PC-9 (cell line): ENCODE measurements around the gene LRWD1.
"Not testable (repeated sequence)": the region's sequence is repeated elsewhere in the genome, so short reads cannot be mapped to it uniquely, and the experiment has no call there.

Experiments
- EZH2 ChIP-seq: fragments of 200-600 bp; sonication (generic); IDR thresholded peaks from 2 replicates; pipeline ENCODE4 v1.8.0; 2017; ENCODE audit warnings: antibody characterized with exemption, low read depth
- TF ChIP-seq, protein P1 (sequence below): fragments of 200-600 bp; sonication (generic); conservative IDR thresholded peaks from 2 replicates; pipeline ENCODE4 v1.6.1; 2017; ENCODE audit warnings: mixed run types, antibody characterized with exemption, mild to moderate bottlenecking, moderate library complexity

DNA sequence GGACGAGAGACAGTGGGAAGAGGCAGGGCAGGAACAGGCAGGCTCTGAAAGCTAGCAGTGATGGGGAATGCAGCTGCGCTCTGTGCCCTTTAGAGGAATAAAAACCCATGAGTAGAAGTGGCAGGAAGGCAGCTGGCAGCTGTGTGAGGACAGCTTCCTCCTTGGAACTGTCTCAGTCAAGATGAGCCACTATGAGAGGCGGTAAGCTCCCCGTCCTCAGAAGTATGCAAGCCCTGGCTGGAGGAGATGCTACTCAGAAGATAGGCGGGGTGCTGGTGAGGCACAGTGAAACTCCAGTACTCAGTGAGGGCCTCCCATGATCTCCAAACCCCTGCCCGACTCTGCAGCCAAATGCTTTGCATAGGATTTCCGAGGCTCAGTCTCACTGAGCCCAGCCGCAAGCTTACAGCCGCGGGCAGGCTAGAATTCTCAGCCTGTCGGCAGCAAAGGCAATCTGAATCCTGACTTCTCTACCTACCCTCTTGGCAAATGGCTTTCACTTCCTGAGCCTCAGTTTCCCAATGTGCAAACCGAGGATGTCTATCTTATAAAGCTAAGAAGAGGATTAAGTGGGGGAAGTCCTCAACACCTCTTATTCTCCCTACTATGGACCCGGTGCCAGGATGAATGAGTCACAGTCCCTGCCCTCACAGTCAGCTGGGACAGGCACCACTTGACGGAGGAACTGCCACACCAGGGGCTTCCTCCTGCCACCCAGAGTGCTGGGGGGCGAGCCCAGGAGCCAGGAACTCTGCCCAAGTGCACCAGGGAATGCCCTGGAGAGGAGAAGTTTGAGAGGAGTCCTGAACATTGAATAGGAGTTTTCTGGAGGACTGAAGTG lies 50.3 kb downstream of the LRWD1 start:
- TF ChIP-seq, protein P1, sequence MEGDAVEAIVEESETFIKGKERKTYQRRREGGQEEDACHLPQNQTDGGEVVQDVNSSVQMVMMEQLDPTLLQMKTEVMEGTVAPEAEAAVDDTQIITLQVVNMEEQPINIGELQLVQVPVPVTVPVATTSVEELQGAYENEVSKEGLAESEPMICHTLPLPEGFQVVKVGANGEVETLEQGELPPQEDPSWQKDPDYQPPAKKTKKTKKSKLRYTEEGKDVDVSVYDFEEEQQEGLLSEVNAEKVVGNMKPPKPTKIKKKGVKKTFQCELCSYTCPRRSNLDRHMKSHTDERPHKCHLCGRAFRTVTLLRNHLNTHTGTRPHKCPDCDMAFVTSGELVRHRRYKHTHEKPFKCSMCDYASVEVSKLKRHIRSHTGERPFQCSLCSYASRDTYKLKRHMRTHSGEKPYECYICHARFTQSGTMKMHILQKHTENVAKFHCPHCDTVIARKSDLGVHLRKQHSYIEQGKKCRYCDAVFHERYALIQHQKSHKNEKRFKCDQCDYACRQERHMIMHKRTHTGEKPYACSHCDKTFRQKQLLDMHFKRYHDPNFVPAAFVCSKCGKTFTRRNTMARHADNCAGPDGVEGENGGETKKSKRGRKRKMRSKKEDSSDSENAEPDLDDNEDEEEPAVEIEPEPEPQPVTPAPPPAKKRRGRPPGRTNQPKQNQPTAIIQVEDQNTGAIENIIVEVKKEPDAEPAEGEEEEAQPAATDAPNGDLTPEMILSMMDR = not testable (repeated sequence)
- TF ChIP-seq EZH2 = not testable (repeated sequence)
